GM11168 (cell line): ENCODE data around the gene NOXO1.

Experiments used
- in situ Hi-C: fragments of 300-500 bp; cut with MboI; formaldehyde crosslinking; loops from one replicate; pipeline ENCODE4 v1.12.0; 2022; ENCODE audit warnings: low sequenced_read_pairs; ENCODE audit not compliant: unreplicated experiment

The NOXO1 gene

DNA sequence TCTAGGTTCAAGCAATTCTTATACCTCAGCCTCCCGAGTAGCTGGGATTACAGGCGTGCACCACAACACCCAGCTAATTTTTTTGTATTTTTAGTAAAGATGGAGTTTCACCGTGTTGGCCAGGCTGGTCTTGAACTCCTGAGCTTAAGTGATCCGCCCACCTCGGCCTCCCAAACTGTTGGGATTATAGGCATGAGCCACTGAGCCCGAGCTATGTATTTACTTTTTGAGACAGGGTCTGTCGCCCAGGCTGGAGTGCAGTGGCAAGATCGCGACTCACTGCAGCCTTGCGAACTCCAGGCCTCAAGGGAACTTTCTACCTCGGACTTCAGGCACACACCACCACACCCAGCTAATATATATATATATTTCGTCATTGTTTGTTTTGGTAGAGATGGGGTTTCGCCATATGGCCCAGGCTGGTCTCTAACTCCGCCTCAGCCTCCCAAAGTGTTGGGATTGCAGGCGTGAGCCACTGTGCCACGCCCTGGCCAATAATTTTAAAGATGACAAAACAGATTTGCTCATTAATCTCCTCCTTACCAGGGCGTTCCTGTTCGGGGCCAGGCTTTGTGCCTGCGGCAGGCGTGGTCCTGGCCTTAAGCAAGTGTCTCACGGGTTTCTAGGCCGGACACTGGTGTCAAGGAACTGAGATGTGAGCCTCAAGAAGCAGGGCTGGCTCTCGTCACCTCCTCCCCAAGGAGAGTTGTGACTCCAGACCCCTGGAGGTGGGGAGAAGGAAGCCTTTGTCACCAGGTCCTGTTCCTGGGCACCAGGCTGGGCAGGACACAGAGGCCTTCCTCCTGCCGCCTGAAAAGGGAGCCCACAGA, 34.1 kb upstream of the NOXO1 start:
- in situ Hi-C loops, result loop anchor here (10.0 to 25.0 kb wide), 2 partner anchors 129 to 472 kb away; partner anchors contain the start of genes RAB26 and TBC1D24

DNA sequence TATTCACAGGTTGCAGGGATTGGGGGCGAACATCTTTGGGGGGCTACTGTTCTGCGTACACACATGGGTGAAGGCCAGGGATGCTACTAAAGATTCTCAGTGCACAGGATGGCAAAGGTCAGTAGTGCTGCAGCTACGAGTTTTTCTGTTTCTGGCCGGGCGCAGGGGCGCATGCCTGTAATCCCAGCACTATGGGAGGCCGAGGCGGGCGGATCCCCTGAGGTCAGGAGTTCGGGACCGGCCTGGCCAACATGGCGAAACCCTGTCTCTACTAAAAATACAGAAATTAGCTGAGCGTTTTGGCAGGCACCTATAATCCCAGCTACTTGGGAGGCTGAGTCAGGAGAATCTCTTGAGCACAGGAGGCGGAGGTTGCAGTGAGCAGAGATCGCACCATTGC, 32.3 kb upstream of the NOXO1 start:
- in situ Hi-C loops, result loop anchor here (10.0 to 25.0 kb wide), 2 partner anchors 131 to 474 kb away; partner anchors contain the start of genes RAB26 and TBC1D24

DNA sequence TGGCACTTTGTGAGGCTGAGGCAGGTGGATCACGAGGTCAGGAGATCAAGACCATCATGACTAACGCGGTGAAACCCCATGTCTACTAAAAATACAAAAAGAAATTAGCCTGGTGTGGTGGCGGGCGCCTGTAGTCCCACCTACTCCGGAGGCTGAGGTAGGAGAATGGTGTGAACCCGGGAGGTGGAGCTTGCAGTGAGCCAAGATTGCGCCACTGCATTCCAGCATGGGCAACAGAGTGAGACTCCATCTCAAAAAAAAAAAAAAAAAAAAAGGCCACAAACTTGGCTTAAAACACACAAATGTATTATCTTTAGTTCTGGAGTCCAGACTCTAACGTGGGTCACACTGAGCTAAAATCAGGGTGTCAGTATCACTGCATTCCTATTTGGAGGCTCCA, 30.5 kb upstream of the NOXO1 start:
- in situ Hi-C loops, result loop anchor here (10.0 to 25.0 kb wide), 2 partner anchors 133 to 476 kb away; partner anchors contain the start of genes RAB26 and TBC1D24

DNA sequence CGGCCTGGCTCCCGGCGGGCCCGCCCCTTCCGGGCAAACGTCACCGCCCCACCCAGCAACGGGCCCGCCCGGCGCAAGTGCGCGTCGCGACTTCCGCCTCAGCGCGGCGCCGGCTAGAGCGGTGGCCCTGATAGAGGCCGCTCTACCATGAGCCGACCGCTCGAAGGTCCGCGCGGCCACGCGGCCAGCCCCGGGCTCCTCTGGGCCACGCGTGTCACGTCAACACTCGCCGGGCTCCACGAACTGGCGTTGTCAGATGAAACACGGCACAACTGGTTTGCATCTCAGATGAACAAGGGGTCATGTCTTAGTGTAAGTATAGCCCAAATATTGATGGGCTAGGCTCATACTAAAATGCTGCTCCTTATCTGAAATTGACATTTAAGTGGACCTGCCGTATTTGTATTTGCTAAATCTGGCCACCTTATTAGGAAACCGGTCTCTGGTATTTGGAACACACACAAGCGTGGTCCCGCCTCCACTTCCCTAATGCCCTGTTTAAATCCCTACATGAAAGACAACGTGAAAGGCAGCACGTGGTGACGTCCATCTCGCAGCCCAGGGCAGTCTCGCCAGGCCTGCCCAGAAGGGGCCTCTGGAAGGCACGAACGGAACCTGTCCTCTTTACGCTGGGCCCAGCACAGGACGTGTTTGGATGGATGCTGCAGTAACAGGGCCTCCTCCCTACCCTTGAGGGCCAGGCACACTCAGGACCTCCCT, 28.7 kb upstream of the NOXO1 start, which contains the start of gene ZNF598:
TSS of gene ZNF598 (minus strand) at position 31 of the 720 bp plus-strand sequence.
- in situ Hi-C loops, result loop anchor here (10.0 to 25.0 kb wide), 2 partner anchors 135 to 477 kb away; partner anchors contain the start of genes RAB26 and TBC1D24

DNA sequence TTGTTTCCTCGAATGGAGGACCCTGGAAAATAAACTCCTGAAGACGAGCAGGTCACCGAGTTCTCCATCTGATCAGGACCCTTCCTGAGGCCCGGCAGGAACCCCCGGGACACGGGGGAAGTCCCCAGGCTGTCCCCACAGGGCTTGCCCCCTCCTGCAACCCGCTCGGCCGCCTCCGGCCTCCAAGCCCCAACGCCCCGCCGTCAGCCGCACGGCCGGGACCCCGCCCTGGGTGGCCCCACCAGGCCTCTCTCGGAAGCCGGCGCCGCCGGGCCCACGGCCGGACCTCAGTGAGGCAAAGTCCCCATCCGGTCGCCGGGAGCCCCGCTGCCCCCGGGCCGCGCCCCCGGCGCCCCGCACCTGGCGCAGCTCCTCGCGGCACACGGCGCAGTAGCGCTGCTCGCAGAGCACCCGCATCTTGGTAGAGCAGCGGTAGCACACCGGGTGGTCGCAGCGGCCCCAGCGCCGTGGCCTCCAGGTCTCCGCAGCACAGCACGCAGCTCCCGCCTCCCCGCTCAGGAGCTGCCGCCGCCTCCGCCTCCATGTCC, 28.0 kb upstream of the NOXO1 start:
- in situ Hi-C loops, result loop anchor here (25.0 kb wide), 1 partner anchor 478 kb away; the partner anchor contains the start of gene TBC1D24

DNA sequence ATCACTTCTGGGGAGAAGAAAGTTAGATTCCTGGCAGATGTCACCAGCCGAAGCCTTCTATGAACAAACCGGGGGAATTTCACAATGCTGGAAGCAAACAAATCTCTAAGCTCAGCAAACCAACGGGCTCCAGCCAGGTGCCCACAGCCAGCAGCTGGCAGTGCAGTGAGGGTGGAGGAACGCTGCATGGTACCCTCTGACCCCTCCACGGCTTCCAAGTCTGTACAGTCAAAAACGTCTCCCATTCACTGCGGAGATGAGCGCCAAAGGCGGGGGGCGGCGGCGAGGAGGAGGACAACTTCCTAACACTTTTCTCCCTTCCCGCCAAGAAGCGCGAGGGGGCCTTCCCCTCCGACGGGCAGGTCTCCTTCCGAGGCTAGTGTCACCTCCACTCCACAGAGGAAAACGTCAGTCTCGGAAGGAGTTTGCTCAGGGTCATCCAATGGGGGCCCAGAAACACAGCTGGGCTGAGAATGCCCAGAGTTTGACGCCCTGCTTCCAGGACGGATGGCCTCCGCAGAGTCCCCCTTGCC, 27.4 kb upstream of the NOXO1 start:
- in situ Hi-C loops, result loop anchor here (25.0 kb wide), 1 partner anchor 479 kb away; the partner anchor contains the start of gene TBC1D24

DNA sequence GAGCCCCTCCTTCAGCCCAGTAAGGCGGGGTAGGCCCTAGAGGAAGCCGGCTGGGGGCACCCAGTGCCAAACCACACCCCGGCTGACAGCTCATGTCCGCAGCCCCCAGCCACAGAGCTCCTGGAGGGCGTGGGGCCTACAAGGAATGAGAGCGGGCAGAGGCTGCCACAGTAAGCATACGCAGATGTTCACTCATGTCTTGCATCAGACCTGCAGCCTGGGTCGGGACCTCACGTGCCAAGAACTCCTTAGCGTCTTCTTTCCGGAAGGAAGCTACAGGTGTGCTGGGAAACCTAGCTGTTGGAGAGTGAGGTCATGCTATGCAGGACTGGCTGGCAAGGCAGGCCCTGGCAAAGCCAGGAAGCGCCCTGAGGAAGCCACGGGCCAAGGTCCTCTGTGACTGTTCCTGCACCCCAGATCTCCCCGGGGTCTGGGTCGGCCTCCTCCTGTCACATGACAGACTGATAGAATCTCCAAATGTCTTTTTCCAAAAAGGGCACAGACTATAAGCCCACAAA, 26.8 kb upstream of the NOXO1 start:
- in situ Hi-C loops, result loop anchor here (25.0 kb wide), 1 partner anchor 479 kb away; the partner anchor contains the start of gene TBC1D24

DNA sequence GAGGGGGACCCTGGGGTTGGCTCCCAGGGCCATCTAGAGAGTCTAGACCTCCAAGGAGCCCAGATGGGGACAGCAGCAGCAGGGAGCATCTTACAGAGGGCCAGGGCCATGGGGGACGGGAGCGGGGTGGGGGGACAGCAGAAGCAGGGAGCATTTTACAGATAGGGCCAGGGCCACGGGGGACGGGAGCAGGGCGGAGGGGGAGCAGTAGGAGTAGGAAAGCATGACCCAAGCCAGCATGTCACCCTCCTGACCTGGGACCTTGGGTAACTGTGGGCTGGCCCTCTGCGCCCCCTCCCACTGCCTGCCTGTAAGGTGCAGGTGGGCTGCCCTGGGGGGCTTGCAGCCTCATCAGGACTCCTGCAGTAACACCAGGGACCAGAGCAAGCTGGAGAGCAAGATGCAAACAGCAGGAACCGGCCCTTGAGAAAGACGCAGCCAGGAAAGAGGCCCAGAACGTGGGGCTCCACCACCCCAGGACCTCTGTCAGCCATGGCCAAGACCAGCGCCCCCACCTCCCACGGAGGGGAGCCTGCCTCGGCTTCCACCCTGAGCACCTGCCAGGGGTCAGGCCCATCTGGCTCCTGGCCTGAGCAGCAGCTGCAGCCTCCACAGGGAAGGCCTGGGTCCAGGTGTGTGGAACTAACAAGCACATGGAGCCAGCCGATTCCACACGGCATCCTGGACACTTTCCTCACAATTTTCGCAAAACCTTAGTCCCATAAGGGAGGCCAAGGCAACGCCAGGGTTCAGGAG, 26.0 kb upstream of the NOXO1 start:
- in situ Hi-C loops, result loop anchor here (25.0 kb wide), 1 partner anchor 480 kb away; the partner anchor contains the start of gene TBC1D24

DNA sequence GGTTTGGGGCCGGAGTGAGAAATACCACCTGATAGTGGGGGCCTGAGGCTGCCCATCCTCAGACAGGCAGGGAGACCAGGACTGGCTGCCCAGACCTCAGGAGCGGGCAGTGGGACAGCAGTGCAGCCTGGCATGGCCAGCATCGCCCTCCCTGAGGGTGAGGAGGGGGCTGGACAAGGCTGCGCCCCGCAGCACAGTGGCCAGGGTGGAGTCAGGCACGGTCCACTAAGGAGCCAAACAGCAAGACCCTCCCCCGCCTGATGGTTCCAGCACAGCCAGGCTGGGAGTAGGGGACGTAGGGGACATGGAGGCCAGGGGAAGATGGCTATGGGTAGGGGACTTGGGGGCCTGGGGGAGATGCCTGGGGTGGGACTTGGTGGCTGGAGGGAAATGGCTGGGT, 25.0 kb upstream of the NOXO1 start:
- in situ Hi-C loops, result loop anchor here (25.0 kb wide), 1 partner anchor 481 kb away; the partner anchor contains the start of gene TBC1D24

DNA sequence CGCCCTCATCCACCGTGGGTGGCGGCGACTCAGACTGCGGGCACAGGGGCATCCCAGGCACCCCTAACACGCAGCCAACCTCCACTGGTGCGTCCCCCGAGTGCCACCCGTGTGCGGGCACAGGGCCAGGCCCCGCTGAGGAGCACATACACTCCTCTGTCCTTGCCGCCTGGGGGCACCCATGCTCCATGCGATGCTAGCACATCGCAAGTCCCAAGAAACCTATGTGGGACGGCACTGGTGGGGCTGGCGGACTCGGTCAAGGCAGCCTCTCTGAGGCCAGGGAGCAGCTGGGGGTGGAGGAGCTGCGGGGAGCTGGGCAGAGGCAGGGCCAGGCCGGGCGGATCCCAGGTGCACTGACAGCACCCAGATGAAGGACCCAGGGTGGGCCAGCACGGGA, 24.4 kb upstream of the NOXO1 start:
- in situ Hi-C loops, result loop anchor here (25.0 kb wide), 1 partner anchor 482 kb away; the partner anchor contains the start of gene TBC1D24

DNA sequence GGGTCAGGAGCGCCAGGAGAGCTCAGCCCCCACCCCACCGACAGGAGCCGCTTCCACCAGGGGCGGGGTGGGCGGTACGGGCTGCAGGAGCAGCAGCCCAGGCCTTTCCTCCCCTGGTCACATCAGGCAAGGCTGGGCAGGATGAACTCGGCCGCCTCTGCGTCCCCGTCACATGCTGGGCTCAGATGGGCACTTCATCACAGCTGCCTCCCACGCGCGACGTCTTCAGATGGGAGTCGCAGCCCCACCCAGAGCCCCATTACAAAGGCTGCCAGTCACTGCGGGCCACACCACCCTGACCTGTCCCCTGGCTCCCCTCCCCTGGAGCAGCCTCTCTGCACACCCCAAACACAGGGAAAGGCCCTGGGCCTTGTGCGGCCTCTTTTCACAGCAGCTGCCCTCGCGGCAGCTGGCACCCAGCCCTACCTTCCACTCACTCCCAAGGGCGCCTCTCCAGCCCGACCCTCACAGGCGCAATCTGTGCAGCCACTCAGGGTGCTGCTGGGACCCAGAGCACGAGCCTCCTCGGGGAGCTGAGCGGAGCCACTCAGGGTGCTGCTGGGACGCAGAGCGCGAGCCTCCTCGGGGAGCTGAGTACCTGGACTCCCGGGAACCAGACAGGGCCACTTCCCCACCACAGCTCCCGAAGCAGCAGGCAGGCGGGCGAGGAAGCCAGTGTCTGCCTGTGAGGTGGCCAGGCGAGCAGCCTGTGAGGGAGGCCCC, 23.7 kb upstream of the NOXO1 start:
- in situ Hi-C loops, result loop anchor here (25.0 kb wide), 1 partner anchor 482 kb away; the partner anchor contains the start of gene TBC1D24

DNA sequence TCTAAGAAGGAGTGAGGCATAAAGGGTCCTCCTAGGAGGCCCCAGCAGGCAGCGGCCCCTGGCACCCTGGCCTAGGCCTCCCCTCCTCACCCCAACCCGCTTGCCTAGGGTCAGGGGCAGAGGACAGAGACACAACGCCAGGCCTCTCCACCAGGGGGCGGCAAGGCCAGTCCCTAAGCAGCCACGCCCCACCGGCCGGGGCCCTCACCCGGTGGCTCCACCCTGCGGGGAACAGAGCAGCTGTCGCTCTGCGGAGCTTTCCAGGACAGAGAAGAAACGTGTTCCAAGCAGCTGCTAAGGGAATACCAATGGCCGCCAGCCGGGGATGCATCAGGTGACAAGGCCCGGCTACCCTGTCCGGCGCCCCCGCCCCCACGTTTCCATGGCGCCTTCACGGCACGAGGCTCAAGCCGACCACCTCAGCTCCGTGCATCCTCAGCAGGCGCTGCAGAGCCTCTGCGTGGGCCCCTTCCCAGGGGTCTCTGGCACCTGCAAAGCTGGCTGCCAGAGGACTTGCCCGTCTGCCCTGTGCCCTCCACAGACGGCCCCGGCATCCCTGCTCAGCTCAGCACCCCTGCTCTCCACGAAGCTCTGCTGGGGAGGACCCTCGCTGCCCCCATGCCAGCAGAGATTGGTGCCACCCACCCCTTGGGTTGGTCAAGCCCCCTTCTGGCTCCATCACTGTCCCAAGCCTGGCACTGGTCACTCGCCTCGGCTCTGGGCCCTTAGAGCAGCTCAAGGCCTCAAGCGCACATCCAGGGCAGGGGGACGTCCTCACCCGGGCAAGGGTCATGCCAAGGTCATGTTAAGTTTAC, 22.8 kb upstream of the NOXO1 start:
- in situ Hi-C loops, result loop anchor here (25.0 kb wide), 1 partner anchor 483 kb away; the partner anchor contains the start of gene TBC1D24

DNA sequence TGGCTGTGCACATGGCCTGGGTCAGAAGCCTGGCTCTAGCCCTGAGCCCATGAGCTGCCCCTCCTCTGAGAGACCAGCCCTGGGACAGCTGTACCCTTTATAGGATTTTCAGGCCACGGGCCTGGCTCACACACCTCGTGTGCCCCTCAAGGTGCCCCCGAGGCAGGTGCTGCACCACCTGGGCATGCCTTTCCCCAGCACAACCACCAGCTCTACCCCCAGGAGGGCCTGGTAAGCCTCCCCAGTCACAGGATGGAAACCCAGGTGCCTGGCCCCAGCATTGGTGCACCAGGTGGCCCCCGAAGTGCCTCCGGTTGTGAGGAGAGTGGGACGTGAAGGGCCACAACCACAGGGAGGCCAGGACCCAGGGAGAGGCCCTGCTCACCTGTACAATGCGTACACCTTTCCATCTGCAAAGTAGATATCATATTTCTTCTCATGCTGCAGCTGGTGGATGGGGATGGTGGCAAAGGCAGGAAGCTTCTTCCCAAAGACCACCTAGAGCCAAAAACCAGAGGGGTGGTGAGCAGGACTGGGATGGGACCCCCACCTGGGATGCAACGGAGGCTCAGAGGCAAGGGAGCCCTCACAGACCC, 22.1 kb upstream of the NOXO1 start:
- in situ Hi-C loops, result loop anchor here (25.0 kb wide), 1 partner anchor 484 kb away; the partner anchor contains the start of gene TBC1D24

DNA sequence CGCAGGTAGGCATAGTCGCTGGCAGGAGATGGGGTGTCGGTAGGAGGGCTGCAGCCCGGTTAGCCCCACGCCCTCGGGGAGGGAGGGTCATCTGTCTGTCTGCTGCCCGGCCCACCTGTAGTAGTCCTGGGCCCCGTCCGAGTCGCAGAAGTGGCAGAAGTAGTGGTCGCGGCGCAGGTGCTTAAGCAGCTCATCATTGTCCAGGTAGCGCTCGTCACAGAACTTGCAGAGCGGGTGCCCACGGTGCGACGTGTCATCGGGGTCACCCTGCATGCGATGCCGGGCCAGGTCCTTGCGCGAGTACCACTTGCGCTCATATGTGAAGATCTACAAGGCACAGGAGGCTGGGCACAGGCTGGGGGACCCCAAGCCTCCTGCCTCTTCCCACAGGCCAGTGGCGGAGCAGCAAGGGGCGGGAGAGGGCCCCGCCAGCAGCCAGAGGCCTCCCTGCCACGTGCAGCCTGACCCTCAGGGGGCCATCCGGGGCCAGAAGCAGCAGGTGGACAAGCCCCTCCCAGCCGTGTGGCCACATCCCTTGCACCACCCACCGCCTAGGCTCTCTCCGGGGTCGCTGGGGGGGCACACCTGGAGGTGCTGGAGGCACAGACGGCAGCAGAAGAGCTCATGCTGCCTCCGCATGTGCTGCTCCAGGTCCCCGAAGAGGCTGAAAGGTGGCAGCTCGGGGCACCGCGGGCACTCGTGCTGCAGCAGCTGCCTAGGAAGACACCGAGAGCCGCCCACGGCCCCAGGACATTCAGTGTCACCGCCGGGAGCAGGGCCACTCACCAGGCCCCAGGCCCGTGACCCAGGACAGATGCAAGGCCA, 21.3 kb upstream of the NOXO1 start:
- in situ Hi-C loops, result loop anchor here (25.0 kb wide), 1 partner anchor 485 kb away; the partner anchor contains the start of gene TBC1D24

DNA sequence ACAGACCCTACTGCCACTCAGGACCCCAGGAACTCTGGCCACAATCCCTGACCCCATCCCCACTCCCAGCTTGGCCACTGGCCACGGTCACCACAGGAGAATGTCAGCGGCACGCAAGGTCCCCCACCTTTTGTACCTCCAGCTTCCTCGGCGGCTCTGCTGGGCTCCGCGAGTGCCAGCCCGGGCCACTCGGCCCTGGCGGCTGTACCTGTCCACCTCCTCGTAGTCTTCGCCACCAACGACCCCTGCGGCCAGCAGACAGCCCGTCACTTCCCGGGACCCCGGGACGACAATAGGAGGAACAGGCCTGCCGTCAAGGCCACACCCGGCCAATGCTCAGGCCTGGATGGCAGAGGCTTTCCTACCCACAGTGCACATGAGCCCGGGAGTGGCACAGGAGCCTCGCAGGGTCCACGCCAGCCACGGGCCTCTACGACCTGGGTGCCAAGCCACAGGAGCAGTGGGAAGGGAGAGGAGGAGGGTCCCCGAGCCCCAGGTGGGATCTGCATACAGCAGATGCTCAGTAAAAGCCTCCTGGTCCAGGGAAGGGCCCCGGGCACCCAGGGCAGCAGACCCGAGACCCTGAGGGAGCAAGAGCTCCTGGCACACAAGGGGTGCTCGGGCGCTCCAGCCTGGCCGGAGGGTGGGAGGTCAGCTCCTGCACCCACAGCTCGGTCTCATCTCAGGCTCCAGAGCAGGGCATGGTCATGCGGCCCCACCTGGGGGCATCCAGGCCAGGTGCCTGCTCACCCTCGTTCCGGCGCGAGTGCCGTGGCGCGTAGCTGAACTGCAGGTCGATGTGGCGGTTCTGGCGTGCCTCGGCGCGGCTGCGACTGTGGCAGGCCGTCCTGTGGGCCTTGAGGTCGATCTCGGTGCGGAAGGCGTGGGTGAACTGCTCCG, 20.4 kb upstream of the NOXO1 start:
- in situ Hi-C loops, result loop anchor here (25.0 kb wide), 1 partner anchor 486 kb away; the partner anchor contains the start of gene TBC1D24
